Loucy (cell line): ENCODE data around the gene RUFY1.
A peak's percentile ranks its signal among the peaks of the same experiment; 100 is the strongest.

ENCODE experiments used
- H2AFZ ChIP-seq: fragments of 200-600 bp; sonication (generic); 2 replicates; pipeline ENCODE4 v1.6.0; 2016; ENCODE audit warnings: antibody characterized with exemption, mild to moderate bottlenecking, low read length, moderate library complexity
- H3F3A ChIP-seq: fragments of 200-600 bp; 2 replicates; pipeline ENCODE4 v1.6.0; 2016; ENCODE audit warnings: antibody characterized with exemption, low read depth, mild to moderate bottlenecking
- H3K27me3 ChIP-seq: fragments of 200-600 bp; sonication (generic); 2 replicates; pipeline ENCODE4 v1.6.1; 2014; ENCODE audit warnings: low read length, mild to moderate bottlenecking; ENCODE audit not compliant: insufficient read depth, poor library complexity, severe bottlenecking
- H3K36me3 ChIP-seq: fragments of 200-600 bp; sonication (generic); 2 replicates; pipeline ENCODE4 v1.6.1; 2016; ENCODE audit warnings: low read length; ENCODE audit not compliant: insufficient read depth
- H3K4me1 ChIP-seq: fragments of 200-600 bp; sonication (generic); 2 replicates; pipeline ENCODE4 v1.5.1; 2014; ENCODE audit warnings: low read length, mild to moderate bottlenecking; ENCODE audit not compliant: insufficient read depth, poor library complexity, severe bottlenecking
- H3K4me2 ChIP-seq: fragments of 200-600 bp; sonication (generic); 2 replicates; pipeline ENCODE4 v1.6.0; 2014; ENCODE audit warnings: antibody characterized with exemption, low read length, low read depth, mild to moderate bottlenecking; ENCODE audit not compliant: poor library complexity, severe bottlenecking
- H3K4me3 ChIP-seq: fragments of 200-600 bp; sonication (generic); 2 replicates; pipeline ENCODE4 v1.5.1; 2014; ENCODE audit warnings: low read length, mild to moderate bottlenecking, mixed read lengths; ENCODE audit not compliant: poor library complexity, severe bottlenecking
- H3K79me2 ChIP-seq: fragments of 200-600 bp; sonication (generic); 2 replicates; pipeline ENCODE4 v1.6.1; 2014; ENCODE audit warnings: low read length; ENCODE audit not compliant: insufficient read depth
- H3K9ac ChIP-seq: fragments of 200-600 bp; sonication (generic); 2 replicates; pipeline ENCODE4 v1.6.0; 2014; ENCODE audit warnings: mild to moderate bottlenecking, low read depth, low read length, moderate library complexity; ENCODE audit not compliant: poor library complexity, severe bottlenecking
- H3K9me2 ChIP-seq: fragments of 200-600 bp; sonication (generic); replicated peaks from 2 replicates; pipeline ENCODE4 v1.6.1; 2016; ENCODE audit warnings: low read depth, low read length, mixed read lengths
- H3K9me3 ChIP-seq: fragments of 200-600 bp; sonication (generic); 2 replicates; pipeline ENCODE4 v1.6.1; 2014; ENCODE audit warnings: mild to moderate bottlenecking, antibody characterized with exemption, low read length, low read depth; ENCODE audit not compliant: insufficient read depth
- H4K20me1 ChIP-seq: fragments of 200-600 bp; sonication (generic); 2 replicates; pipeline ENCODE4 v1.6.0; 2014; ENCODE audit warnings: antibody characterized with exemption, low read length, mild to moderate bottlenecking; ENCODE audit not compliant: insufficient read depth, poor library complexity, severe bottlenecking
- CTCF ChIP-seq: fragments of 200-600 bp; sonication (generic); conservative IDR thresholded peaks from 2 replicates; pipeline ENCODE4 v1.5.1; 2014; ENCODE audit warnings: mild to moderate bottlenecking, antibody characterized with exemption, low read length
- EZH2phosphoT487 ChIP-seq: fragments of 200-600 bp; IDR thresholded peaks from 2 replicates; pipeline ENCODE4 v1.6.1; 2018; ENCODE audit warnings: antibody characterized with exemption, mild to moderate bottlenecking, moderate library complexity, borderline replicate concordance

RUFY1 gene

GRCh38 chr5:179620703-179621350, 70.5 kb downstream of the RUFY1 start:
- peak overlapping the region; percentile 93 for H3K4me3 ChIP-seq
- H3K4me1 ChIP-seq, result peaks cover 28% of the 10 kb centered on the region
- H3K9ac ChIP-seq, result peak overlapping the region; percentile 81
- H3K9me2 ChIP-seq, result no peaks in the 10 kb centered on the region
- peaks cover 5% of the 10 kb centered on the region for H3K27me3 ChIP-seq
- no peaks in the 10 kb centered on the region for H3K9me3 ChIP-seq
- H3F3A ChIP-seq, result no peaks in the 10 kb centered on the region
- TF ChIP-seq CTCF, result no peak
- peak overlapping the region; percentile 99 for H3K4me2 ChIP-seq
- peaks cover 88% of the 10 kb centered on the region for H3K79me2 ChIP-seq
- H3K36me3 ChIP-seq, result peaks cover 70% of the 10 kb centered on the region
- H2AFZ ChIP-seq, result no peak overlapping the region
- peaks cover 74% of the 10 kb centered on the region for H4K20me1 ChIP-seq

GRCh38 chr5:179621551-179622214, 71.3 kb downstream of the RUFY1 start:
- peaks cover 23% of the 10 kb centered on the region for H3K4me1 ChIP-seq
- peaks cover 79% of the 10 kb centered on the region for H3K79me2 ChIP-seq
- no peaks in the 10 kb centered on the region for H3K9me3 ChIP-seq
- peaks cover 65% of the 10 kb centered on the region for H4K20me1 ChIP-seq
- no peak overlapping the region for H2AFZ ChIP-seq
- peaks cover 61% of the 10 kb centered on the region for H3K36me3 ChIP-seq
- peak overlapping the region; percentile 93 for H3K4me3 ChIP-seq
- TF ChIP-seq CTCF, result no peak
- no peak for TF ChIP-seq EZH2phosphoT487
- peaks cover 5% of the 10 kb centered on the region for H3K27me3 ChIP-seq
- H3K9me2 ChIP-seq, result no peaks in the 10 kb centered on the region
- peak overlapping the region; percentile 81 for H3K9ac ChIP-seq
- peak overlapping the region; percentile 99 for H3K4me2 ChIP-seq
- no peaks in the 10 kb centered on the region for H3F3A ChIP-seq

GRCh38 chr5:179623003-179623905, 72.9 kb downstream of the RUFY1 start, which contains the start of gene HNRNPH1:
Gene HNRNPH1, minus strand, starts transcription at chr5:179623671. Its CDS starts 538 bp downstream, at chr5:179623133.
- Histone ChIP-seq H3K4me1 (peaks cover 14% of the 10 kb centered on the region), H3K36me3 (peaks cover 45% of the 10 kb centered on the region), H3K27me3 (peaks cover 5% of the 10 kb centered on the region), H3F3A (no peaks in the 10 kb centered on the region), H3K9me3 (no peaks in the 10 kb centered on the region), H3K79me2 (peaks cover 64% of the 10 kb centered on the region), H3K4me2 (peak within 1 kb of the TSS; percentile 99), H3K9me2 (no peaks in the 10 kb centered on the region), H3K4me3 (peak within 1 kb of the TSS; percentile 93), H3K9ac (peak within 1 kb of the TSS; percentile 100), H4K20me1 (peaks cover 50% of the 10 kb centered on the region), H2AFZ (peak within 1 kb of the TSS; percentile 30; the same call in 1 of the 2 replicates)
- TF ChIP-seq EZH2phosphoT487, result no peak
- no peak for TF ChIP-seq CTCF
